Adrenal gland (tissue), 5 donors: ENCODE results near the gene EZH2.

ENCODE experiments used
- CTCF ChIP-seq, 6 experiments: fragments of 450-650 bp in 4 of 6; fragments of 200-600 bp in 2 of 6; sonication (generic) in 1 of 6; IDR thresholded peaks; 1 replicate in 5 of 6; 2 replicates in 1 of 6; pipeline versions ENCODE4 v1.5.1 to v1.8.0; 2016 to 2021; ENCODE audit warnings: antibody characterized with exemption in 6 of 6, mild to moderate bottlenecking in 2 of 6, moderate library complexity in 1 of 6
- POLR2A ChIP-seq, 2 donors: fragments of 450-650 bp; IDR thresholded peaks; one replicate each; pipeline ENCODE4 v1.6.1; 2017; ENCODE audit warnings: antibody characterized with exemption in 2 of 2, mild to moderate bottlenecking in 2 of 2, moderate library complexity in 1 of 2
- donor health status: DM: no; HTN: no; CAD: no.

- no peak for TF ChIP-seq CTCF (IDR thresholded peaks at IDR 0.05)
- no peak for TF ChIP-seq POLR2A (IDR thresholded peaks at IDR 0.05)
These were observed 14.9 kb upstream of the EZH2 start for GRCh38 chr7:148898845-148899484.
